ENCODE measurements around the gene STAG1.

DNA sequence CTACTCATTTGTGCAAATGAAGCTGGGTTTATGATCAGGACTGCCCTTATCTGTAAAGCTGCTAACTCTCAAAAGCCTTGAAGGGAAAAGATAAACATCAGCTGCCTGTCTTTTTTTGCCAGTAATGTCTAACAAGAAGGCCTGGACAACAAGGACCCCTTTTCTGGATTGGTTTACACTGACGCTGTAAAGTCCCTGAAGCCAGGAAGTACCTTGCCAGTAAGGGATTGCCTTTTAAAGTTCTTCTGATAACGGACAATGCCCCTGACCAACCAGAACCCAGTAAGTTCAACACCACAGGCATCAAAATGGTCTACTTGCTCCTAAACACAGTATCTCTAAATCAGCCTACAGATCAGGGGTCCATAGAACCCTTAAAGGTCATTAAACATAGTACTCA is 324.0 kb downstream of the STAG1 start:
- TF ChIP-seq, protein P1, sequence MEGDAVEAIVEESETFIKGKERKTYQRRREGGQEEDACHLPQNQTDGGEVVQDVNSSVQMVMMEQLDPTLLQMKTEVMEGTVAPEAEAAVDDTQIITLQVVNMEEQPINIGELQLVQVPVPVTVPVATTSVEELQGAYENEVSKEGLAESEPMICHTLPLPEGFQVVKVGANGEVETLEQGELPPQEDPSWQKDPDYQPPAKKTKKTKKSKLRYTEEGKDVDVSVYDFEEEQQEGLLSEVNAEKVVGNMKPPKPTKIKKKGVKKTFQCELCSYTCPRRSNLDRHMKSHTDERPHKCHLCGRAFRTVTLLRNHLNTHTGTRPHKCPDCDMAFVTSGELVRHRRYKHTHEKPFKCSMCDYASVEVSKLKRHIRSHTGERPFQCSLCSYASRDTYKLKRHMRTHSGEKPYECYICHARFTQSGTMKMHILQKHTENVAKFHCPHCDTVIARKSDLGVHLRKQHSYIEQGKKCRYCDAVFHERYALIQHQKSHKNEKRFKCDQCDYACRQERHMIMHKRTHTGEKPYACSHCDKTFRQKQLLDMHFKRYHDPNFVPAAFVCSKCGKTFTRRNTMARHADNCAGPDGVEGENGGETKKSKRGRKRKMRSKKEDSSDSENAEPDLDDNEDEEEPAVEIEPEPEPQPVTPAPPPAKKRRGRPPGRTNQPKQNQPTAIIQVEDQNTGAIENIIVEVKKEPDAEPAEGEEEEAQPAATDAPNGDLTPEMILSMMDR (IDR thresholded peaks at IDR 0.05; ENCODE audit: poor library complexity), result no peak
- TF ChIP-seq EZH2 (IDR thresholded peaks at IDR 0.05; ENCODE audit: borderline replicate concordance) (no peak), EZH2phosphoT487 (IDR thresholded peaks at IDR 0.05; ENCODE audit: low read depth, severe bottlenecking, unreplicated experiment) (no peak)

All from hepatocyte (in vitro differentiated cells).